GM06990 (cell line): ENCODE measurements around the gene BHMT2.

ENCODE experiments used
- DNase-seq: peaks from one replicate; pipeline ENCODE4 v3.0.0-alpha.2; 2011; ENCODE audit not compliant: insufficient read length; ENCODE audit errors: extremely low read depth
- H3K27me3 ChIP-seq: replicated peaks from 2 replicates; pipeline ENCODE4 v1.6.0; 2011; ENCODE audit warnings: low read length; ENCODE audit not compliant: control insufficient read depth, insufficient read depth
- H3K36me3 ChIP-seq: 2 replicates; pipeline ENCODE4 v1.5.1; 2011; ENCODE audit warnings: low read length; ENCODE audit not compliant: control insufficient read depth, insufficient read depth
- H3K4me3 ChIP-seq: replicated peaks from 2 replicates; pipeline ENCODE4 v1.5.1; 2011; ENCODE audit warnings: low read depth, mild to moderate bottlenecking, control low read depth, low read length
- CTCF ChIP-seq: IDR thresholded peaks from 2 replicates; pipeline ENCODE4 v1.5.1; 2011; ENCODE audit warnings: low read length, control low read depth, mild to moderate bottlenecking, inconsistent platforms; ENCODE audit not compliant: insufficient read depth, poor library complexity, severe bottlenecking

The BHMT2 gene

GRCh38 chr5:79111387-79111959 is 41.9 kb downstream of the BHMT2 start, which contains the start of gene BHMT:
BHMT (plus strand) TSS chr5:79111809; CDS start chr5:79111886, 77 bp downstream.
- no peaks in the 10 kb centered on the region for H3K36me3 ChIP-seq
- no peak for TF ChIP-seq CTCF
- no peak within 1 kb of the TSS for H3K4me3 ChIP-seq
- DNase-seq: no peak
- H3K27me3 ChIP-seq: no peaks in the 10 kb centered on the region; the same call in 1 of the 2 replicates

- DNase-seq: no peak
- H3K4me3 ChIP-seq: no peak overlapping the region
- H3K36me3 ChIP-seq: no peaks in the 10 kb centered on the region
- no peaks in the 10 kb centered on the region; the same call in 1 of the 2 replicates for H3K27me3 ChIP-seq
- no peak for TF ChIP-seq CTCF
Observed at GRCh38 chr5:79111960-79112702, 42.6 kb downstream of the BHMT2 start.

- DNase-seq: no peak
- Histone ChIP-seq H3K36me3 (no peaks in the 10 kb centered on the region), H3K27me3 (no peaks in the 10 kb centered on the region; the same call in 1 of the 2 replicates), H3K4me3 (no peak overlapping the region)
- TF ChIP-seq CTCF: no peak
Observed at GRCh38 chr5:79112703-79113058, 43.1 kb downstream of the BHMT2 start.

- H3K4me3 ChIP-seq: no peak overlapping the region
- H3K27me3 ChIP-seq: no peaks in the 10 kb centered on the region
- no peak for TF ChIP-seq CTCF
- H3K36me3 ChIP-seq: no peaks in the 10 kb centered on the region
- no peak for DNase-seq
Observed at GRCh38 chr5:79119486-79119885, 49.9 kb downstream of the BHMT2 start.

GRCh38 chr5:79120221-79120620 is 50.7 kb downstream of the BHMT2 start:
- Histone ChIP-seq H3K4me3 (no peak overlapping the region), H3K27me3 (no peaks in the 10 kb centered on the region), H3K36me3 (no peaks in the 10 kb centered on the region)
- no peak for DNase-seq
- no peak for TF ChIP-seq CTCF
